22Rv1 (cell line): ENCODE data around the gene PDE4B.

Source experiments
- H3K27ac ChIP-seq: fragments of 450-650 bp; 2 replicates; pipeline ENCODE4 v1.5.1; 2017
- ZFX ChIP-seq: fragments of 450-650 bp; IDR thresholded peaks from 2 replicates; pipeline ENCODE4 v1.6.1; 2017; ENCODE audit warnings: antibody characterized with exemption, borderline replicate concordance
- TF ChIP-seq, protein P1 (sequence below): fragments of 450-650 bp; IDR thresholded peaks from 2 replicates; pipeline ENCODE4 v1.5.1; 2017; ENCODE audit warnings: mild to moderate bottlenecking

Gene PDE4B

DNA sequence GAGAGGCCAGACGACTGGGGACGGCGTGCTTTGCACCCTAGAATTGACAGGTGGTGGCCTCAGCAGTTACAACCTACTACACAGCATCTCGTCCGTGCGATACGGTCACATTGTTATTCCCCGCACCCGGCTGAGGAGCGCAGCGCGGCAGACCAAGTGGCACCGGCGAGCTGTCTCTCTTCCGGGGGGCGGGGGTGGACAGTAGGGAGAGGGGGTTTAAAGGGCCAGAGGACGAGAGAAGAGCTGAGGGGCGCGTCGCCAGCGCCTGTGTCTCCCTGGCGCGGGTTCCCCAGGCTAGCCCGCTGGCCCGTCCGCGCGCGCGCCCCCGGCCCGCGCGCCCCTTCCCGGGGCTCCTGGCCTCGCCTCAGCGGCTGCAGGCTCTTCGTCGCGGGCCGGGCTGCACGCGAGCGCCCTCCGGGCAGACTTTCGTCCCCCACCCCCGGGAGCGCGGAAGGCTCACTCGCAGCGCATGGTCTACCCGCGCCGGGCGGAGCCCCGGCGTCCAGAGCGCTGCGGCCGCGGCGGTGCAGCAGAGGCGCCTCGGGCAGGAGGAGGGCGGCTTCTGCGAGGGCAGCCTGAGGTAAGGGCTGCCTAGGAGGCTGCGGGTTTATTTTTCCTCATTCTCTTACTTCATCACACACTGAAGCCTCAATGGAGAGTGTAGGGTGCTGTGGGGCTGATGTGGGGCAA, at the start of gene PDE4B:
Gene PDE4B, plus strand, starts transcription at position 227 of the 690 bp plus-strand sequence.
- TF ChIP-seq, protein P1, sequence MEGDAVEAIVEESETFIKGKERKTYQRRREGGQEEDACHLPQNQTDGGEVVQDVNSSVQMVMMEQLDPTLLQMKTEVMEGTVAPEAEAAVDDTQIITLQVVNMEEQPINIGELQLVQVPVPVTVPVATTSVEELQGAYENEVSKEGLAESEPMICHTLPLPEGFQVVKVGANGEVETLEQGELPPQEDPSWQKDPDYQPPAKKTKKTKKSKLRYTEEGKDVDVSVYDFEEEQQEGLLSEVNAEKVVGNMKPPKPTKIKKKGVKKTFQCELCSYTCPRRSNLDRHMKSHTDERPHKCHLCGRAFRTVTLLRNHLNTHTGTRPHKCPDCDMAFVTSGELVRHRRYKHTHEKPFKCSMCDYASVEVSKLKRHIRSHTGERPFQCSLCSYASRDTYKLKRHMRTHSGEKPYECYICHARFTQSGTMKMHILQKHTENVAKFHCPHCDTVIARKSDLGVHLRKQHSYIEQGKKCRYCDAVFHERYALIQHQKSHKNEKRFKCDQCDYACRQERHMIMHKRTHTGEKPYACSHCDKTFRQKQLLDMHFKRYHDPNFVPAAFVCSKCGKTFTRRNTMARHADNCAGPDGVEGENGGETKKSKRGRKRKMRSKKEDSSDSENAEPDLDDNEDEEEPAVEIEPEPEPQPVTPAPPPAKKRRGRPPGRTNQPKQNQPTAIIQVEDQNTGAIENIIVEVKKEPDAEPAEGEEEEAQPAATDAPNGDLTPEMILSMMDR: no peak
- no peak for TF ChIP-seq ZFX
- no peak within 1 kb of the TSS for H3K27ac ChIP-seq

DNA sequence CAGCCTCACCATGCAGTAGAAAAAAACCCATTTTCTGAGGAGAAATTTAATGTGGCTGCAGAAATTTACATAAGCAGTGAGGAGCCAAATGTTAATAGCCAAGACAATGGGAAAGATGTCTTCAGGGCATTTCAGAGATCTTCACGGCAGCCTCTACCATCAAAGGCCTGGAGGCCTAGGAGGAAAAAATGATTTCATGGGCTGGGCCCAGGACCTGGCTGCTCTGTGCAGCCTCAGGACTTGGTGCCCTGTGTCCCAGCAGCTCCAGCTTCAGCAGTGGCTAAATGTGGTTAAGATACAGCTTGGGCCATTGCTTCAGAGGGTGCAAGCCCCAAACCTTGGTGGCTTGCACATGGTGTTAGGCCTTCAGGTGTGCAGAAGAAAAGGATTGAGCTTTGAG, 48.0 kb upstream of the PDE4B start:
- TF ChIP-seq ZFX: no peak
- TF ChIP-seq, protein P1: no peak
- no peak overlapping the region for H3K27ac ChIP-seq

DNA sequence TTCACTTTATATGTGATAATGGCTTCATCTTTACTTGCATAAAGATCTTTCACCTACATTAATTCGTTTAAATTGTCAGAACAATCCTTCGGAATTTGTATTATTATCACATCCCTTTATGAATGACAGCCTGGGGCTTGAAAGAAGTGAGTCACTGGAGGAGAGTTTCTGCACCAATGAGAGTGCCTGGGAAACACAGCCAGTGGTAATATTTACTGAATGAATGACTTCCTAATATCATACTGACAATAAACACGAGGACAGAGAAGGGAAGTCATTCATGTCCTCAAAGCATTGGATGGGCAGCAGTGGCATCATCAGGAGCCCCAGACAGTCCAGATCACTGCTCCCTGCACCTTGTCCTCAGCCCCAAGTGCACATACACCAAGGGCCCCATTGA, 40.7 kb upstream of the PDE4B start:
- no peak for TF ChIP-seq ZFX
- TF ChIP-seq, protein P1: no peak

DNA sequence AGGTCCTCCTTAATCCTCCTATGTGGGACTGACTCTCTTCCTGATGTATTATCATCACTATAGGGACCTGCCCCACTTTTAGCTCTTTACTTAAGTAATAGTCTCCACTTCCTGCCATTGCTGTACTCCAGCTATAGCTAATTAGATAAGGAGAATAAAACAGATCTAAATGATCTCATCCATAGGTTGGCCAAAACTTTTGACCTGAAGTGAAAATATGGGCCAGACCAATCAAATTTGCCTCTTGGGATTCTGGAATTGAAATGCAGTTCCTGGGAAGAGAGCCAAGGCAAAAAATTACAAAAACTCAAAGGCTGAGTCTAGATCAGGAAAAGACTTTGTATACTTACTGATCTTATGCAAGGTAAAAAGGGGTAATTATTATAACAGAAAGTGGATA, 36.1 kb upstream of the PDE4B start:
- TF ChIP-seq, protein P1: no peak
- TF ChIP-seq ZFX: no peak
- H3K27ac ChIP-seq: no peak overlapping the region

More for the DNA sequence above, 40.7 kb upstream of the PDE4B start:
- H3K27ac ChIP-seq: no peak overlapping the region

DNA sequence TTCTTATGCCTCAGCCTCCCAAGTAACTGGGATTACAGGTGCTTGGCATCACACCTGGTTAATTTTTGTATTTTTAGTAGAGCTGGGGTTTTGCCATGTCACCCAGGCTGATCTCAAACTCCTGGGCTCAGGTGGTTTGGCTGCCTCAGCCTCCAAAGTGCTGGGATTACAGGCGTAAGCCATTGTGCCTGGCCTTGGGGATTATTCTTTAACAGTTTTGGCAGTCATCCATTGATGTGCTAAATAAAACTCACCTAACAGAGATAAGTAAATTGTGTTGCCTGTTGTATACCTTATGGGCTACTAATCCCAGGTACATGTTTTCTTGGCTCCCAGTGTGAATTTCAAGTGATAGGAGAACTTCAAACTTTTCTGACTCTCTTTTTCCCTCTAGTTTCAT, 35.2 kb upstream of the PDE4B start:
- TF ChIP-seq, protein P1: no peak
- TF ChIP-seq ZFX: no peak
- H3K27ac ChIP-seq: no peak overlapping the region

DNA sequence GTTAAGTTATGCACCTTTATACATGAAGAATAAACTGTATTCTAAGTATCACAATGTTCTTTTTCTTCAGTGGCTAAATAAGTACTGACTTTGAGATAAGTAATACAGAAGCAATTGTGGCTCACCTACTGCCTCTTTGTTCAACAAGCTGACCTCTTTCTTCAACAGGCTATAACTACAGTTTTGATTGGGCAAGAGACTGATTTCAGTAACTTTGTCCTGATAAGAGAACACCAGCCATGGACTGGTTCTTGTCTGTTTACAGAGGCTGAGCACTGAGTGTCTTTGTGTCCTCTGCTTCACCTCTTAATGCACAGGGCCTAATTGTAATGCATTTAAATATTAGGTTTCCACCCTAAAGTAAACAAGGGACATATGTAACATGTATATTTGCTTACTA, 34.6 kb upstream of the PDE4B start:
- H3K27ac ChIP-seq: no peak overlapping the region
- TF ChIP-seq ZFX: no peak
- TF ChIP-seq, protein P1: no peak

DNA sequence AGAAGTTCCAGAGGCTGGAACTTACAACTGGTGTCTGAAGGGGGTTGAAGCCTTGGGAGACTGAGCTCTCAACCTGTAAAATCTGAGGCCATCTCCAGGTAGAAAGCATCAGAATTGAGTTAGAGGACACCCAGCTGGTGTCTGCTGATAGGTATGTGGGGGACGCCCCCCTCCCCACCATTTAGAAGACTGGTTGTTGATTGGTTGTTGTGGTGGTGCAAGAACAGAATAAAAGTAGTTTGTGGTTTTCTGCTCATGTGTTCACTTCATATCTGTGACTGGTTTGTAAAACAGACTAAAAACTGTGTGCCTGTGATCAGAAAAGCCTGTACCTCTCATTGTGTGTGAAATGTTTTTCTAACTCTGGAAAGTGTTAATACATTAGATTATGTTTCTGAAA, 33.2 kb upstream of the PDE4B start:
- TF ChIP-seq, protein P1: no peak
- no peak for TF ChIP-seq ZFX
- no peak overlapping the region for H3K27ac ChIP-seq
